Smooth muscle cell (in vitro differentiated cells): ENCODE results near the gene C1orf115. TPM values are rescaled to one million over a fixed set of nuclear protein-coding genes. Genes with fewer than 3 reads are reported as not detected.
A peak's percentile ranks its signal among the peaks of the same experiment; 100 is the strongest.

Experiments
- DNase-seq: peaks from one replicate; lab custom pipeline; 2025; ENCODE audit not compliant: unreplicated experiment; lab: John Stamatoyannopoulos, UW
- H2AFZ ChIP-seq: fragments of 200-600 bp; sonication (generic); 2 replicates; pipeline ENCODE4 v1.6.0; 2016; ENCODE audit warnings: antibody characterized with exemption, low read depth, mild to moderate bottlenecking
- H3F3A ChIP-seq: fragments of 200-600 bp; sonication (generic); 2 replicates; pipeline ENCODE4 v1.6.0; 2017; ENCODE audit warnings: antibody characterized with exemption, low read depth
- H3K27ac ChIP-seq: fragments of 200-600 bp; sonication (generic); 2 replicates; pipeline ENCODE4 v1.5.1; 2016; ENCODE audit warnings: low read depth, mild to moderate bottlenecking
- H3K27me3 ChIP-seq: fragments of 200-600 bp; sonication (generic); 2 replicates; pipeline ENCODE4 v1.6.1; 2016; ENCODE audit warnings: low read depth, mild to moderate bottlenecking
- H3K36me3 ChIP-seq: fragments of 200-600 bp; sonication (generic); 2 replicates; pipeline ENCODE4 v1.5.1; 2016; ENCODE audit warnings: low read depth
- H3K4me1 ChIP-seq: fragments of 200-600 bp; sonication (generic); 2 replicates; pipeline ENCODE4 v1.5.1; 2016; ENCODE audit warnings: low read depth
- H3K4me2 ChIP-seq: fragments of 200-600 bp; sonication (generic); 2 replicates; pipeline ENCODE4 v1.6.0; 2016; ENCODE audit warnings: mild to moderate bottlenecking
- H3K4me3 ChIP-seq: fragments of 200-600 bp; sonication (generic); 2 replicates; pipeline ENCODE4 v1.5.1; 2016; ENCODE audit warnings: mild to moderate bottlenecking
- H3K79me2 ChIP-seq: fragments of 200-600 bp; sonication (generic); 2 replicates; pipeline ENCODE4 v1.6.0; 2016; ENCODE audit warnings: low read depth, mild to moderate bottlenecking
- H3K9ac ChIP-seq: fragments of 200-600 bp; sonication (generic); 2 replicates; pipeline ENCODE4 v1.6.0; 2016; ENCODE audit warnings: low read depth
- H3K9me3 ChIP-seq: fragments of 200-600 bp; sonication (generic); replicated peaks from 2 replicates; pipeline ENCODE4 v1.5.1; 2016; ENCODE audit warnings: low read depth
- H4K20me1 ChIP-seq: fragments of 200-600 bp; sonication (generic); 2 replicates; pipeline ENCODE4 v1.6.0; 2016; ENCODE audit warnings: low read depth
- WGBS: methylation state at CpG from one replicate; pipeline ENCODE4 v1.1.7; 2016; ENCODE audit warnings: low lambda C conversion rate; 5-methylcytosine and 5-hydroxymethylcytosine counted together
- polyA plus RNA-seq: library from polyadenylated mRNA; unstranded; fragments of >200 nt; fragmentation: Nextera tagmentation; extraction: Ambion mirVana; gene quantifications from 2 replicates; pipeline ENCODE4 v1.2.1, GENCODE V29; 2016
- total RNA-seq: library from RNA; depleted of rRNA; stranded (reverse); fragments of >200 nt; gene quantifications from 2 replicates; pipeline ENCODE4 v1.2.3, GENCODE V29; 2014
- TF ChIP-seq, protein P1 (sequence below): fragments of 200-600 bp; sonication (generic); IDR thresholded peaks from 2 replicates; pipeline ENCODE4 v1.5.1; 2017; ENCODE audit warnings: borderline replicate concordance, mild to moderate bottlenecking, antibody characterized with exemption; ENCODE audit not compliant: insufficient read depth, poor library complexity, severe bottlenecking

Gene C1orf115
- total and polyA plus RNA-seq, 2 experiments from 2014 or later: 0.05 to 1.2 TPM

DNA sequence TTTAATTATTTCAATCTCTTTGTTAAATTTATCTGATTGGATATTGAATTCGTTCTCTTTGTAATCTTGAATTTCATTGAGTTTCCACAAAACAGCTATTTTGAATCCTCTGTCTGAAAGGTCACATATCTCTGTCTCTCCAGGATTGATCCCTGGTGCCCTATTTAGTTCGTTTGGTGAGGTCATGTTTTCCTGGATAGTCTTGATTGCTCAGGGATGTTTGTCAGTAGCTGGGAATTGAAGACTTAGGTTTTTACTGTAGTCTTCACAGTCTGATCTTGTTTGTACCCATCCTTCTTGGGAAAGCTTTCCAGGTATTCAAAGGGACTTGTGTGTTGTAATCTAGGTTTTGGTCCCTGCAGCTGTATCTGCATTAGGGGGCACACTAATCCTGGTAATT is 51.2 kb downstream of the C1orf115 start:
- no peak for DNase-seq
- no peaks in the 10 kb centered on the region for H3F3A ChIP-seq
- WGBS: 67% methylated on average over 2 of the region's 2 CpGs
- TF ChIP-seq, protein P1, sequence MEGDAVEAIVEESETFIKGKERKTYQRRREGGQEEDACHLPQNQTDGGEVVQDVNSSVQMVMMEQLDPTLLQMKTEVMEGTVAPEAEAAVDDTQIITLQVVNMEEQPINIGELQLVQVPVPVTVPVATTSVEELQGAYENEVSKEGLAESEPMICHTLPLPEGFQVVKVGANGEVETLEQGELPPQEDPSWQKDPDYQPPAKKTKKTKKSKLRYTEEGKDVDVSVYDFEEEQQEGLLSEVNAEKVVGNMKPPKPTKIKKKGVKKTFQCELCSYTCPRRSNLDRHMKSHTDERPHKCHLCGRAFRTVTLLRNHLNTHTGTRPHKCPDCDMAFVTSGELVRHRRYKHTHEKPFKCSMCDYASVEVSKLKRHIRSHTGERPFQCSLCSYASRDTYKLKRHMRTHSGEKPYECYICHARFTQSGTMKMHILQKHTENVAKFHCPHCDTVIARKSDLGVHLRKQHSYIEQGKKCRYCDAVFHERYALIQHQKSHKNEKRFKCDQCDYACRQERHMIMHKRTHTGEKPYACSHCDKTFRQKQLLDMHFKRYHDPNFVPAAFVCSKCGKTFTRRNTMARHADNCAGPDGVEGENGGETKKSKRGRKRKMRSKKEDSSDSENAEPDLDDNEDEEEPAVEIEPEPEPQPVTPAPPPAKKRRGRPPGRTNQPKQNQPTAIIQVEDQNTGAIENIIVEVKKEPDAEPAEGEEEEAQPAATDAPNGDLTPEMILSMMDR: no peak
- H3K9me3 ChIP-seq: no peaks in the 10 kb centered on the region
- no peaks in the 10 kb centered on the region for H4K20me1 ChIP-seq
- H3K27me3 ChIP-seq: peaks cover 5% of the 10 kb centered on the region
- H2AFZ ChIP-seq: no peak overlapping the region
- H3K4me3 ChIP-seq: no peak overlapping the region
- no peak overlapping the region for H3K9ac ChIP-seq
- no peak overlapping the region for H3K27ac ChIP-seq
- H3K79me2 ChIP-seq: no peaks in the 10 kb centered on the region
- no peaks in the 10 kb centered on the region for H3K4me1 ChIP-seq
- H3K4me2 ChIP-seq: no peak overlapping the region
- H3K36me3 ChIP-seq: no peaks in the 10 kb centered on the region

DNA sequence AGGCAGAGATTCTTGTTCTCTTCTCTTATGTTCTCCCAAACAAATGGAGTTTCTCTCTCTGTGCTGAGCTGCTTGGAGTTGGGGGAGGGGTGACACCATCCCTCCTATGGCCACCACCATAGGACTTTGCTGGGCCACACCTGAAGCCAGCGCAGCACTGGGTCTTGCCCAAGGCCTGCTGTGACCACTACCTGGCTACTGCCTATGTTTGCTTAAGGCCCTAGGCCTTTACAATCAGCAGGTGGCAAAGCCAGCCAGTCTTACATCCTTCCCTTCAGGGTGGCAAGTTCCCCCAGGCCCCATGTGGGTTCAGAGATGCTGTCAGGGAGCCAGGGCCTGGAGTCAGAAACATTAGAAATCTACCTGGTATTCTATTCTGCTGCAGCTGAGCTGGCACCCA is 51.7 kb downstream of the C1orf115 start:
- Histone ChIP-seq H3K4me2 (no peak overlapping the region), H2AFZ (no peak overlapping the region), H3K9me3 (no peaks in the 10 kb centered on the region), H3K79me2 (no peaks in the 10 kb centered on the region), H3K4me3 (no peak overlapping the region), H3F3A (no peaks in the 10 kb centered on the region), H3K36me3 (no peaks in the 10 kb centered on the region), H3K27me3 (peaks cover 5% of the 10 kb centered on the region), H3K9ac (no peak overlapping the region), H3K4me1 (no peaks in the 10 kb centered on the region), H3K27ac (no peak overlapping the region), H4K20me1 (no peaks in the 10 kb centered on the region)
- WGBS: 92% methylated on average over 1 of the region's 1 CpG
- no peak for DNase-seq
- TF ChIP-seq, protein P1: no peak

GRCh38 chr1:220742520-220742919 is 52.4 kb downstream of the C1orf115 start:
- H3K9me3 ChIP-seq: no peaks in the 10 kb centered on the region
- DNase-seq: no peak
- H3F3A ChIP-seq: no peaks in the 10 kb centered on the region
- peaks cover 3% of the 10 kb centered on the region for H3K4me1 ChIP-seq
- H3K4me3 ChIP-seq: no peak overlapping the region
- H3K9ac ChIP-seq: no peak overlapping the region
- no peak overlapping the region for H3K4me2 ChIP-seq
- TF ChIP-seq, protein P1: no peak
- no peaks in the 10 kb centered on the region for H3K36me3 ChIP-seq
- no peak overlapping the region for H2AFZ ChIP-seq
- 93% methylated on average over 3 of the region's 3 CpGs for WGBS
- peaks cover 3% of the 10 kb centered on the region for H3K27me3 ChIP-seq
- H4K20me1 ChIP-seq: no peaks in the 10 kb centered on the region
- no peaks in the 10 kb centered on the region for H3K79me2 ChIP-seq
- H3K27ac ChIP-seq: no peak overlapping the region

DNA sequence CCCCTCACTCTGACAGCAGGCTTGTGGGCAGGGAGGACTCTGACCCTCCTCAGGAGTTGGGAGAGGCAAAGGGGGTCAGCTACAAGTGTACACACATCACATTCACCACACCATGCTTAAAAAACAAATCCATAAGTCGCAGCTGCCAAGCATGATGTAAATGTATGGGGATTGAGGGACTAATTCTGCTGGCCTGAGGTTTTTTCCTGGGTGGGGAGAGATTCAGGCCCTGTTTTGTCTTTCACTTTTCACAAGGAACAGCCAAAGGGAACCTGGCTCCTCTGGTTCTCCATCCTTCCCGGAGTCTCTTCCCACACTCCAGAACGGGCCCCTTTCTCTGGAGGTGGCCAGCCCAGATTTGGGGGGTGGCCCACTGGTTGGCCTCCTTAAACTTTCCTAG is 56.7 kb downstream of the C1orf115 start:
- Histone ChIP-seq H3K27ac (no peak overlapping the region), H4K20me1 (no peaks in the 10 kb centered on the region), H3K4me1 (peaks cover 12% of the 10 kb centered on the region), H3K4me3 (no peak overlapping the region), H3K27me3 (no peaks in the 10 kb centered on the region), H3K36me3 (no peaks in the 10 kb centered on the region), H3K9ac (no peak overlapping the region), H3K79me2 (no peaks in the 10 kb centered on the region), H3F3A (no peaks in the 10 kb centered on the region), H3K4me2 (peak overlapping the region; percentile 92), H3K9me3 (no peaks in the 10 kb centered on the region), H2AFZ (peak overlapping the region; percentile 97)
- WGBS: 94% methylated on average over 3 of the region's 3 CpGs
- TF ChIP-seq, protein P1: no peak
- no peak for DNase-seq
